ENCODE measurements around the gene HTRA1. TPM values are rescaled to one million over a fixed set of nuclear protein-coding genes. Genes with fewer than 3 reads are reported as not detected.

HTRA1 gene
- total RNA-seq, 1 experiment from 2014 or later: 0.17 TPM

DNA sequence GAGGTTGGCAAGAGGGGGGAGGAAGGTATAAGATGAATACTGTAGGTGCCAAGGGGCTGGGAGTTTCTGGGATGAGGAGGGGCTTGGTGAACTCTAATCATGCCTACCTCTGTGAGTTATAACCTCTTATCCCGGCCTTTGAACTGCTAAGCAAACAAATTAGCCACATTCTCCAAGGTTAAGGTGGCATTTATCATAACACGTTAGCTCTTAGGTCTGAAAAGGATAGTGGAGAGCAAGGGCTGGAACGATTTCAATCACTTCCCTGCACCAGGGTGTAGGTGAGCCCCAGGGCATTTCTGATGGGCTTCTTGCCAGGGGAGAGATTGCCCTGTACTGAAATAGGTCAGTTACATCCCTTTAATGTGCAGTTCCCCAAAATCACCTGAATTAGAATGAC is 70.6 kb downstream of the HTRA1 start:
- peaks cover 4% of the 10 kb centered on the region for H3K27me3 ChIP-seq (replicated peaks; ENCODE audit: insufficient read depth, low read depth, low read length, poor library complexity)
- intact Hi-C loops (cut with micrococcal nuclease; ENCODE audit: unreplicated experiment): no loop called here
- CTCF ChIA-PET: no interaction called here

DNA sequence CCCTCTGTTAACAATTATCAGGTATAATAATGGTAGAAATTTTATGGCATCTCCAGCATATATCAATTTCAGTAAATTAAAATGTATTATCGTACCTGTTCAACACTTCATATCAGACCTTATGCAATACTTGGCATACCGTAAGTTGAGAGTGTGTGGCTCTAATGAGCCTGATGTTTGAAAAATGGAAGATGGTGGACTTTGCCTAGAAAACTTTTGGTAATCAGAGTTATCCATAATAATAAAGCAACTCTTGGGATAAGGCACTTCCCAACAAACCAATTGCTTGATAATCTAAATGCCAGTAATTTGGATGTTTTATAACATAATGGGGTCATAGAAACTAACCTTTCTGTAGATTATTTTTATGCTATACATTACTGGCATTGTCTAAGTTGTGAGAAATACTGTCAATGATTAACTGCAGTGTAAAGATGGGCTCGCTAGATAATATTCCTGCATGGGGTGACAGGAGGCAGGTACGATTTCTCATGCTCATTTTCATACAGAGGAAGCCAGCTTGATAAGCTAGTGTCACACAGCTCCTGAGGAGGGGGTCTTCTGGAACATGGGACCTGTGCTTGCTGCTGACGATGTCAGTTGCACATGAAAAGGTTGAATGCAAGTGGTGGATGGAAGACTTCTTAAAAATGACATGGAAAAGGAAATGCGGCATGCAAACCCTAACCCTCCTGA is 71.4 kb downstream of the HTRA1 start:
- POLR2A ChIA-PET (ENCODE audit: low non-redundant PET): no interaction called here
- no peak overlapping the region for H3K27ac ChIP-seq (ENCODE audit: low read depth, low read length, poor library complexity, severe bottlenecking)
- no peaks in the 10 kb centered on the region for H3K4me1 ChIP-seq (ENCODE audit: insufficient read depth, low read length, poor library complexity, severe bottlenecking)
- no TSS peak for BruUV-seq (replicated peaks)
- peaks cover 4% of the 10 kb centered on the region for H3K27me3 ChIP-seq (replicated peaks; ENCODE audit: insufficient read depth, low read depth, low read length, poor library complexity)
- no peaks in the 10 kb centered on the region for H3K9me3 ChIP-seq (ENCODE audit: low read depth, low read length, poor library complexity, severe bottlenecking)
- no peak for DNase-seq (ENCODE audit: low spot score)
- H3K36me3 ChIP-seq (ENCODE audit: insufficient read depth, low read length, poor library complexity, severe bottlenecking): no peaks in the 10 kb centered on the region
- intact Hi-C loops (cut with micrococcal nuclease; ENCODE audit: unreplicated experiment): no loop called here
- no peak for TF ChIP-seq EZH2 (IDR thresholded peaks at IDR 0.05; ENCODE audit: borderline replicate concordance, low read depth, low read length, poor library complexity, severe bottlenecking)
- TF ChIP-seq, protein P1, sequence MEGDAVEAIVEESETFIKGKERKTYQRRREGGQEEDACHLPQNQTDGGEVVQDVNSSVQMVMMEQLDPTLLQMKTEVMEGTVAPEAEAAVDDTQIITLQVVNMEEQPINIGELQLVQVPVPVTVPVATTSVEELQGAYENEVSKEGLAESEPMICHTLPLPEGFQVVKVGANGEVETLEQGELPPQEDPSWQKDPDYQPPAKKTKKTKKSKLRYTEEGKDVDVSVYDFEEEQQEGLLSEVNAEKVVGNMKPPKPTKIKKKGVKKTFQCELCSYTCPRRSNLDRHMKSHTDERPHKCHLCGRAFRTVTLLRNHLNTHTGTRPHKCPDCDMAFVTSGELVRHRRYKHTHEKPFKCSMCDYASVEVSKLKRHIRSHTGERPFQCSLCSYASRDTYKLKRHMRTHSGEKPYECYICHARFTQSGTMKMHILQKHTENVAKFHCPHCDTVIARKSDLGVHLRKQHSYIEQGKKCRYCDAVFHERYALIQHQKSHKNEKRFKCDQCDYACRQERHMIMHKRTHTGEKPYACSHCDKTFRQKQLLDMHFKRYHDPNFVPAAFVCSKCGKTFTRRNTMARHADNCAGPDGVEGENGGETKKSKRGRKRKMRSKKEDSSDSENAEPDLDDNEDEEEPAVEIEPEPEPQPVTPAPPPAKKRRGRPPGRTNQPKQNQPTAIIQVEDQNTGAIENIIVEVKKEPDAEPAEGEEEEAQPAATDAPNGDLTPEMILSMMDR (conservative IDR thresholded peaks at IDR 0.05; ENCODE audit: low read depth, low read length): no peak
- no peak overlapping the region for H3K4me3 ChIP-seq (ENCODE audit: low read depth, low read length, poor library complexity, severe bottlenecking)
- CTCF ChIA-PET: no interaction called here

More for the DNA sequence above, 70.6 kb downstream of the HTRA1 start:
- H3K36me3 ChIP-seq (ENCODE audit: insufficient read depth, low read length, poor library complexity, severe bottlenecking): no peaks in the 10 kb centered on the region
- H3K27ac ChIP-seq (ENCODE audit: low read depth, low read length, poor library complexity, severe bottlenecking): no peak overlapping the region
- no peaks in the 10 kb centered on the region for H3K4me1 ChIP-seq (ENCODE audit: insufficient read depth, low read length, poor library complexity, severe bottlenecking)
- BruUV-seq (replicated peaks): no TSS peak
- no peak overlapping the region for H3K4me3 ChIP-seq (ENCODE audit: low read depth, low read length, poor library complexity, severe bottlenecking)
- no peak for DNase-seq (ENCODE audit: low spot score)
- POLR2A ChIA-PET (ENCODE audit: low non-redundant PET): no interaction called here
- no peak for TF ChIP-seq EZH2 (IDR thresholded peaks at IDR 0.05; ENCODE audit: borderline replicate concordance, low read depth, low read length, poor library complexity, severe bottlenecking)
- TF ChIP-seq, protein P1 (conservative IDR thresholded peaks at IDR 0.05; ENCODE audit: low read depth, low read length): no peak
- no peaks in the 10 kb centered on the region for H3K9me3 ChIP-seq (ENCODE audit: low read depth, low read length, poor library complexity, severe bottlenecking)

DNA sequence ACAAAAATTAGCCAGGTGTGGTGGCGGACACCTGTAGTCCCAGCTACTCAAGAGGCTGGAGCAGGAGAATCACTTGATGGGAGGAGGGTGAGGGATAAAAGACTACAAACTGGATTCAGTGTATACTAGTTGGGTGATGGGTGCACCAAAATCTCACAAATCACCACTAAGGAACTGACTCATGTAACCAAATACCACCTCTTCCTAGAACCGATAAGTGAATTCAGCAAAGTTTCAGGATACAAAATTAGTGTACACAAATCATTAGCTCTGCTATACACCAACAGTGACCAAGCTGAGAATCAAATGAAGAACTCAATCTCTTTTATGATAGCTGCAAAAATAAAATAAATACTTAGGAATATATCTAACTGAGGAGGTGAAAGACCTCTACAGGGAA is 76.2 kb downstream of the HTRA1 start:
- TF ChIP-seq EZH2 (IDR thresholded peaks at IDR 0.05; ENCODE audit: borderline replicate concordance, low read depth, low read length, poor library complexity, severe bottlenecking): no peak
- TF ChIP-seq, protein P1 (conservative IDR thresholded peaks at IDR 0.05; ENCODE audit: low read depth, low read length): no peak
- peaks cover 14% of the 10 kb centered on the region for H3K4me1 ChIP-seq (ENCODE audit: insufficient read depth, low read length, poor library complexity, severe bottlenecking)
- CTCF ChIA-PET: no interaction called here
- intact Hi-C loops (cut with micrococcal nuclease; ENCODE audit: unreplicated experiment): no loop called here
- H3K9me3 ChIP-seq (ENCODE audit: low read depth, low read length, poor library complexity, severe bottlenecking): no peaks in the 10 kb centered on the region
- no peak overlapping the region for H3K4me3 ChIP-seq (ENCODE audit: low read depth, low read length, poor library complexity, severe bottlenecking)
- no TSS peak for BruUV-seq (replicated peaks)
- DNase-seq (ENCODE audit: low spot score): no peak
- no peaks in the 10 kb centered on the region for H3K36me3 ChIP-seq (ENCODE audit: insufficient read depth, low read length, poor library complexity, severe bottlenecking)
- H3K27ac ChIP-seq (ENCODE audit: low read depth, low read length, poor library complexity, severe bottlenecking): no peak overlapping the region
- POLR2A ChIA-PET (ENCODE audit: low non-redundant PET): no interaction called here
- no peaks in the 10 kb centered on the region for H3K27me3 ChIP-seq (replicated peaks; ENCODE audit: insufficient read depth, low read depth, low read length, poor library complexity)
